ENCODE measurements around the gene GOLGA8H.
"Not testable (repeated sequence)": the region's sequence is repeated elsewhere in the genome, so short reads cannot be mapped to it uniquely, and the experiment has no call there.

Gene GOLGA8H

GRCh38 chr15:30603796-30604195 lies at the start of gene GOLGA8H:
GOLGA8H (plus strand) TSS chr15:30604028; CDS start chr15:30604126, 98 bp downstream.
- DNase-seq = not testable (repeated sequence)

- DNase-seq = peak; percentile 10
Measured at GRCh38 chr15:30566949-30567348, 36.9 kb upstream of the GOLGA8H start.

GRCh38 chr15:30573012-30573491 lies 30.8 kb upstream of the GOLGA8H start:
- DNase-seq = not testable (repeated sequence)

DNA sequence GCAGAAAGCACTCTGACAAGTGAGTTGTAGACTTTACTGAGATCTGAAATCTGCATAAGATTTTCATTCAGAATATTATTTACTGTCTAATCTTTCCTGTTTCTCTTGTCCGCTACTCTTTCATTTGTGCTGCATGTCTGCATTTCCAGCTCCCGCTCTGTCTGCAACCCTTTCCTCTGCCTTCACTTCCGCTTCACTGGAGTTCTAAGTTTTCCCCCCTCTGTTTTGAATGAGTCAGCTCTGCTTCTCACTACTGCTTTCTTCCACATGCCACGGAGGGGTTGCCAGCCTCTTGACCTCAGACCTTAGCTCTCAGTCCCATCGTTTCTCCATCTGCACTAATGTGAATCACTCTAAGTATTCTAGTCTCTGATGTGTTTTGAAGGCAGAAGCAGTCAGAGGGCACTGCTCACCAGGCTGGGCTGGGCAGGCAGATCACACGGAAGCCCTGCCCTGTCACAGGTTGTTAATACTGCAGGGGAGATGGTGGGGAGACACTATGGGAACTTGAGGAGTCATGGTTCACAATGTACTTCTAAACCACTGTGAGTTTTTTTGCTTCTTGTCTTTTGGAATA lies 24.3 kb upstream of the GOLGA8H start:
- not testable (repeated sequence) for DNase-seq

DNA sequence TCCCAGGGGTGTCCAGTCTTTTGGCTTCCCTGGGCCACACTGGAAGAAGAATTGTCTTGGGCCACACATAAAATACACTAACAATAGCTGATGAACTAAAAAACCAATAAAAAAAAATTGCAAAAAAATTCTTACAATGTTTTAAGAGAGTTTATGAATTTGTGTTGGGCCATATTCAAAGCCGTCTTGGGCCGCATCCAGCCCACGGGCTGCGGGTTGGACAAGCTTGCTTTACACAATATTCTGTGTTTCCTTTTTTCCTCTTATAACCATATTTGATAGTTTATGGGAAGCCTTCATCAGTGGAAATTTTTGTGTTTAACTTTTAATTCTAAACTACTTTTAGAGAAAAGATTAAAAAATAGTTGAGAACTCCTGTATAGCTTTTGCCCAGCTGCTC lies 23.1 kb upstream of the GOLGA8H start:
- DNase-seq = not testable (repeated sequence)

- DNase-seq = not testable (repeated sequence)
Measured at GRCh38 chr15:30598953-30599352, 4.9 kb upstream of the GOLGA8H start.

GRCh38 chr15:30612271-30612670 lies 8.4 kb downstream of the GOLGA8H start:
- not testable (repeated sequence) for DNase-seq

GRCh38 chr15:30621342-30621741 lies 17.5 kb downstream of the GOLGA8H start:
- DNase-seq = peak; percentile 24

DNA sequence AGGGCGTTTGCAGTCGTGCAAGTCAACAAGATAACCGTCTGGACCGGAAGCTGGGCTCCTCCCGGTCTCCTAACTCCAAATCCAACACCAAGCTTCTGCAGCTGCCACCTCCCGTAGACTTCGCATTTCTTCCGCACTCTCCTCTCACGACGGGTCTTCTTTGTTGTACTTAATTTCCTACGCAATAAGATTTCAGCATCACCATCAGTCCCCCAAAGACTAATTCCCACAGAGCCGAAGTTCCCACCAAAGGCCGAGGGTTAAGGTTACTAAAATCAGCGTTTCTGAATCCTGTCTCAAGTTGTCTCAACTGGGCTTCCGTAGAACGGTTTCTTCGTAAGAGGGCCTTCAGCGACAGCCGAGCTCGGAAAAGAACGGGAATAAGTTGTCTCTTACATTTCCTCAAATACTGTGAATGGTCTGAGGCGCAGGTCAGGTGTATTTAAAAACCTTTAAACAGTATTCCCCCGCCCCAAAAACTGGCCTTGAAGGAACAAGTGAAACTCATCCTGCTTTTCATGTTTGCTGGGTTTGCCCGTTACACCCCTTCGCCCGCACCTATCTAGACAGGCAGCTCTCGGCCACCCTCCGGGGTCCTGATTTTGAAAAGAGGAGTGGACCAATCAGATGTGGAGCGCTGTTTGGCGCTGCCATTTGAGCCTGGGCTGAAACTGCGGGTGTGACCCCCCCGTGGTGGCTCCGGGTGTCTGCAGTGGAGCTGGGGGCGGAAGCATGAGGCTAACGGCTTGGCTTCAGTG lies 21.8 kb downstream of the GOLGA8H start, which contains the start of gene ARHGAP11B:
TSS of gene ARHGAP11B (plus strand) at position 693 of the 758 bp plus-strand sequence.
- peak; percentile 94 for DNase-seq

DNA sequence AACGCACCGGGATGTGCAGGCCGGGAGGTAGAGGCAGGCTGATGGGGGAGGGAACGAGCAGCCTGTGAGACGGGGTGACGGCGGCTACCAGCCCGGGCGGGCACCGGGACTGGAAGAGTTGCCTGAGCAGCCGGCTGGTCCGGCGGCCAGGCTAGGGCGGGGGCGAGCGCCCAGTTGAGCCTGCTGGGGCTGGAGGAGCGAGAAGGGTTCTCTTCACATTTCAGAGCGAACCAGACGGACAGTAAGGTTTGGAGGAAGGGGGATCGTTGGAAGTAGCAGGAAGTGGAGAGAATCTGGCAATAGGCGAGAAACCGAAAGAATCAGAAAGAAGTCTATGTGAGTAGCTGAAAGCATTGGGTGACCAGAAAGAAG lies 22.4 kb downstream of the GOLGA8H start:
- peak; percentile 30 for DNase-seq

GRCh38 chr15:30626632-30627031 lies 22.8 kb downstream of the GOLGA8H start:
- not testable (repeated sequence) for DNase-seq

- DNase-seq = no peak
Measured at GRCh38 chr15:30650012-30650929, 46.4 kb downstream of the GOLGA8H start.

DNA sequence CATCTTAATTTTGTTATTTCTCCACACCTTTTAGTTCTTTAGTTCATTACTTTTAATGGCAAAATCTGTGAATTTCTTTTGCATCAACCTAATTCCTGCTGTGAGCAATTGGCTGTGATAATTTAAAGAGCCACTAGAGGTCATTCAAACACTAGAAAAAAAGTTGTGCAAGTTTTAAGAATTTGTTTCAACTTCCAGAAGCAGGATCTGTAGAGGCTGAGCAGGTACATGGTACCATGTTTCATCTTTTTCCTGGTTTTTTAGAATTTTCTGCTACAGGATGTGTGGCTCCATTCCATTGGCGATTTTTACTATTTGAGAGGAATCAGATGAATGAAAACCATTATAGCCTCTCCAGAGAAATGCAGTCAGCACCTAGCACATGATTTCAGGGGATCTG lies 57.3 kb downstream of the GOLGA8H start:
- not testable (repeated sequence) for DNase-seq

Data from left hindlimb (tissue), 1 donor.